Measurements from ENCODE around the gene NINJ2. TPM values are rescaled to one million over a fixed set of nuclear protein-coding genes. Genes with fewer than 3 reads are reported as not detected.

Gene NINJ2
- polyA plus RNA-seq, 2 of the 4 experiments (the other 2 are of a cell fraction): 0.76 to 1.2 TPM

DNA sequence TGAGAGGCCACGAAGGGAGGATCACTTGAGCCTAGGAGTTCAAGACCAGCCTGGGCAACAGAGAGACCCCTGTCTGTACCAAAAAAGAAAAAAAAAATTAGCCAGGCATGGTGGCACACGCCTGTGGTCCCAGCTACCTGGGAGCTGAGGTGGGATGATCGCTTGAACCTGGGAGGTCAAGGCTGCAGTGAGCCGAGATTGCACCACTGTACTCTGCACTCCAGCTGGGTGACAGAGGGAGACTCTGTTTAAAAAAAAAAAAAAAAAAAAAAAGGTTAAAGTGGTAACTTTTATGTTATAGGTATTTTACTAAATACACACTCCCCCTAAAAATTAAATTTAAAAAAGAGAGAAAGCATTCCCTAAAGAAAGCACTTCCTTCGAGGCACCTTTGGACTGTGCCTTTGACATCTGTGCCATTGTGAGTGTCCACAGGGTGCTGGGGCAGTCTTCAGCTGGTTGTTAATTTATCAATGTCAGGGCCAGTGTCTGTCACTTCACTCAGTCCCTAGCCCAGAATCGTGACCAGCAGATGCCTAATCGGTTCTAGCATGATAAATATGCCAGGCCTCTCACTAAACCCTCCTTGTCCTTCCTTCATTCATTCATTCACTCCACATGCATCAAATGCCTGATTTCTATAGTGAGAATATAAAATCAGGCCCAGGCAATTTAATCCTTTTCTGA is 140.4 kb downstream of the NINJ2 start (continued):
- no peak for TF ChIP-seq NR3C1 (IDR thresholded peaks at IDR 0.05)
- no peak for TF ChIP-seq CHD2 (IDR thresholded peaks at IDR 0.05; ENCODE audit: low read length, partially characterized antibody)
- TF ChIP-seq, protein P1, sequence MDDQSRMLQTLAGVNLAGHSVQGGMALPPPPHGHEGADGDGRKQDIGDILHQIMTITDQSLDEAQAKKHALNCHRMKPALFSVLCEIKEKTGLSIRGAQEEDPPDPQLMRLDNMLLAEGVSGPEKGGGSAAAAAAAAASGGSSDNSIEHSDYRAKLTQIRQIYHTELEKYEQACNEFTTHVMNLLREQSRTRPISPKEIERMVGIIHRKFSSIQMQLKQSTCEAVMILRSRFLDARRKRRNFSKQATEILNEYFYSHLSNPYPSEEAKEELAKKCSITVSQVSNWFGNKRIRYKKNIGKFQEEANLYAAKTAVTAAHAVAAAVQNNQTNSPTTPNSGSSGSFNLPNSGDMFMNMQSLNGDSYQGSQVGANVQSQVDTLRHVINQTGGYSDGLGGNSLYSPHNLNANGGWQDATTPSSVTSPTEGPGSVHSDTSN (IDR thresholded peaks at IDR 0.05): no peak
- TF ChIP-seq, protein P2, sequence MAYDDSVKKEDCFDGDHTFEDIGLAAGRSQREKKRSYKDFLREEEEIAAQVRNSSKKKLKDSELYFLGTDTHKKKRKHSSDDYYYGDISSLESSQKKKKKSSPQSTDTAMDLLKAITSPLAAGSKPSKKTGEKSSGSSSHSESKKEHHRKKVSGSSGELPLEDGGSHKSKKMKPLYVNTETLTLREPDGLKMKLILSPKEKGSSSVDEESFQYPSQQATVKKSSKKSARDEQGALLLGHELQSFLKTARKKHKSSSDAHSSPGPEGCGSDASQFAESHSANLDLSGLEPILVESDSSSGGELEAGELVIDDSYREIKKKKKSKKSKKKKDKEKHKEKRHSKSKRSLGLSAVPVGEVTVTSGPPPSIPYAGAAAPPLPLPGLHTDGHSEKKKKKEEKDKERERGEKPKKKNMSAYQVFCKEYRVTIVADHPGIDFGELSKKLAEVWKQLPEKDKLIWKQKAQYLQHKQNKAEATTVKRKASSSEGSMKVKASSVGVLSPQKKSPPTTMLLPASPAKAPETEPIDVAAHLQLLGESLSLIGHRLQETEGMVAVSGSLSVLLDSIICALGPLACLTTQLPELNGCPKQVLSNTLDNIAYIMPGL (CRISPR knock-in tag; IDR thresholded peaks at IDR 0.05; ENCODE audit: borderline replicate concordance): no peak

DNA sequence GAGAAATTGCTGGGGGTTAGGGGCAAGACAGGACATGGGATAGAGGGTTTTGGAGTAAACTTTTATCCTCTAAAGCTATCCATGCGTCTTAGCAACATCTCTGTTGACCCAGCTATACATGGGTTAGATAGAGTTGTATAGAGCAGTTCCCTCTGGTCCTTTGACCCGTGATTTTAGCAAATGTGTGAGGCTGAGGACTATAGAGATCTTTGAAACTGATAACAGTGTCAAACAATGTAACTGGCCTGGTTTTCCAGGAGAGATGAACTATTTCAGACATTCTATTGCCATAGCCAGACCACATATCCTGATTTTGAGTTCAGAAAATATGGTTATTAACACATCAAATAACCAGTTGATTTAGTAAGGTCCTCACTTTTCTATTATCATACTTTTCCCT is 143.1 kb downstream of the NINJ2 start:
- no peak overlapping the region for H3K4me3 ChIP-seq
- no peaks in the 10 kb centered on the region for H3K9me3 ChIP-seq
- DNase-seq (ENCODE audit: low read depth in 1 of 2, low spot score in 1 of 2) (no peak), FAIRE-seq (no peak), ATAC-seq (no peak)
- TF ChIP-seq, protein P3, sequence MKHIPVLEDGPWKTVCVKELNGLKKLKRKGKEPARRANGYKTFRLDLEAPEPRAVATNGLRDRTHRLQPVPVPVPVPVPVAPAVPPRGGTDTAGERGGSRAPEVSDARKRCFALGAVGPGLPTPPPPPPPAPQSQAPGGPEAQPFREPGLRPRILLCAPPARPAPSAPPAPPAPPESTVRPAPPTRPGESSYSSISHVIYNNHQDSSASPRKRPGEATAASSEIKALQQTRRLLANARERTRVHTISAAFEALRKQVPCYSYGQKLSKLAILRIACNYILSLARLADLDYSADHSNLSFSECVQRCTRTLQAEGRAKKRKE (CRISPR knock-in tag; IDR thresholded peaks at IDR 0.05; ENCODE audit: low read depth): no peak
- TF ChIP-seq HOXB5 (CRISPR knock-in tag; IDR thresholded peaks at IDR 0.05) (no peak), EHF (CRISPR knock-in tag; IDR thresholded peaks at IDR 0.05) (no peak), EP300 (IDR thresholded peaks at IDR 0.05) (no peak)
- CTCF ChIA-PET: interaction anchor here (1.5 to 1.9 kb wide), 2 partner anchors 22 to 66 kb away, joined by 3 to 4 read pairs; no protein-coding TSS in a partner anchor
- no peak overlapping the region for H3K27ac ChIP-seq
- H3K4me2 ChIP-seq: no peak overlapping the region
- no peaks in the 10 kb centered on the region for H3K4me1 ChIP-seq
- POLR2A ChIA-PET: no interaction called here
- WGBS (ENCODE audit: missing lambda C conversion rate): 13% methylated on average over 2 of the region's 2 CpGs

DNA sequence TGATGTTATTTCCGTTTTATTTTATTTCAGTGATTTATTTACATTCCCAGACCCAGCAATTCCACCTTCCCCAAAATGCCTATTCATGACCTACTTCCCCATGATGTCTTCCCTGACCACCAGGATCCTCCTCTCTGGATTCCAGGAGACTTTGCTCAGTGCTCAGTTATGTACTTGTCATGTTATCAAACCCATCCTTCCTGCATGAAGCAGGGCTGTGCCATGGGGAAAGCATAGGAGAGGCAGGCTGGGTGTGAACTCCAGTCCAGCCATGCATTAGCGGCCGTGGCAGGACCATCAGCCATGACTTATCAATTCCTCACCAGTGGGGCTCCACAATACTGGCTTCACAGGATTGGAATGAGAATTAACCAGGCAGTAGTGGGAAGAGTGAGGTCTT is 145.7 kb downstream of the NINJ2 start:
- POLR2A ChIA-PET: no interaction called here
- peak; percentile 37 to 38; a peak in 3 of 6 replicates for ATAC-seq
- WGBS (ENCODE audit: missing lambda C conversion rate): 9% methylated on average over 3 of the region's 3 CpGs
- no peak for DNase-seq (ENCODE audit: low read depth in 1 of 2, low spot score in 1 of 2)
- H3K27ac ChIP-seq: no peak overlapping the region
- no peak for FAIRE-seq
- no peak overlapping the region for H3K4me2 ChIP-seq
- TF ChIP-seq RCOR1 (IDR thresholded peaks at IDR 0.05; ENCODE audit: low read depth, low read length) (no peak), RAD21 (conservative IDR thresholded peaks at IDR 0.05 in 1 of 2, IDR thresholded peaks at IDR 0.05 in 1 of 2) (no peak), CBX2 (IDR thresholded peaks at IDR 0.05; ENCODE audit: borderline replicate concordance, low read depth) (no peak), SREBF2 (IDR thresholded peaks at IDR 0.05) (no peak)
- TF ChIP-seq, protein P4, sequence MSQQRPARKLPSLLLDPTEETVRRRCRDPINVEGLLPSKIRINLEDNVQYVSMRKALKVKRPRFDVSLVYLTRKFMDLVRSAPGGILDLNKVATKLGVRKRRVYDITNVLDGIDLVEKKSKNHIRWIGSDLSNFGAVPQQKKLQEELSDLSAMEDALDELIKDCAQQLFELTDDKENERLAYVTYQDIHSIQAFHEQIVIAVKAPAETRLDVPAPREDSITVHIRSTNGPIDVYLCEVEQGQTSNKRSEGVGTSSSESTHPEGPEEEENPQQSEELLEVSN (IDR thresholded peaks at IDR 0.05; ENCODE audit: borderline replicate concordance, low read depth): no peak
- TF ChIP-seq, protein P5, sequence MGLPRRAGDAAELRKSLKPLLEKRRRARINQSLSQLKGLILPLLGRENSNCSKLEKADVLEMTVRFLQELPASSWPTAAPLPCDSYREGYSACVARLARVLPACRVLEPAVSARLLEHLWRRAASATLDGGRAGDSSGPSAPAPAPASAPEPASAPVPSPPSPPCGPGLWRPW (IDR thresholded peaks at IDR 0.05): no peak
- TF ChIP-seq, protein P2 (CRISPR knock-in tag; IDR thresholded peaks at IDR 0.05; ENCODE audit: borderline replicate concordance): no peak
- TF ChIP-seq, protein P1 (IDR thresholded peaks at IDR 0.05): no peak
- CTCF ChIA-PET: interaction anchor here (1.0 to 2.1 kb wide), 6 partner anchors 14 to 115 kb away, joined by 3 to 8 read pairs (median 4); no protein-coding TSS in a partner anchor
- H3K4me1 ChIP-seq: no peaks in the 10 kb centered on the region
- no peak overlapping the region for H3K4me3 ChIP-seq
- H3K9me3 ChIP-seq: peaks cover 6% of the 10 kb centered on the region; the same call in 1 of the 3 replicates

Small RNAs within 50 kb of the gene (small RNA-seq; reads per million reads assigned to genes)
- gene RNU7-103P: 0 reads per million in 6 experiments

Other genes with a start within 250 kb of the NINJ2 start
- 0.53 and 0.79 TPM in 2 replicates for gene B4GALNT3, start 203.5 kb downstream of the NINJ2 start, polyA plus RNA-seq (2011; rRNA removed)
- 0.26 to 0.43 TPM (median 0.28 TPM) in 3 replicates for gene B4GALNT3, start 203.5 kb downstream of the NINJ2 start, polyA plus RNA-seq (2017; fragmentation: RNase III; extraction: RNeasy Plus Mini Kit Qiagen cat#74134 plus additional on column Dnase treatment)
- gene WNK1, start 89.1 kb upstream of the NINJ2 start, polyA plus RNA-seq (2011; rRNA removed): 98.0 and 175 TPM in 2 replicates
- 83.8 to 88.4 TPM (median 87.4 TPM) in 3 replicates for gene WNK1, start 89.1 kb upstream of the NINJ2 start, polyA plus RNA-seq (2017; fragmentation: RNase III; extraction: RNeasy Plus Mini Kit Qiagen cat#74134 plus additional on column Dnase treatment)

Data from A549 (cell line).